GM23338 (cell line): ENCODE results near the gene HYAL1. TPM values are rescaled to one million over a fixed set of nuclear protein-coding genes. Genes with fewer than 3 reads are reported as not detected.

ENCODE experiments used
- ATAC-seq: fragments of 200-7000 bp; cut with Tn5 transposase; 3 replicates; pipeline ENCODE4 v1.9.1; 2020
- DNase-seq: peaks from one replicate; pipeline ENCODE4 v3.0.0-alpha.2; 2015; ENCODE audit warnings: low spot score
- H2AFZ ChIP-seq: fragments of 200-600 bp; sonication (generic); 2 replicates; pipeline ENCODE4 v1.8.0; 2016; ENCODE audit warnings: antibody characterized with exemption, mild to moderate bottlenecking, moderate library complexity
- H3F3A ChIP-seq: fragments of 200-600 bp; sonication (generic); replicated peaks from 2 replicates; pipeline ENCODE4 v1.8.0; 2017; ENCODE audit warnings: antibody characterized with exemption, mixed run types, low read depth
- H3K27ac ChIP-seq: fragments of 200-600 bp; sonication (generic); 2 replicates; pipeline ENCODE4 v1.6.1; 2016; ENCODE audit warnings: low read depth
- H3K27me3 ChIP-seq: fragments of 200-600 bp; sonication (generic); 2 replicates; pipeline ENCODE4 v1.8.0; 2016; ENCODE audit warnings: mild to moderate bottlenecking, mixed run types, moderate library complexity; ENCODE audit not compliant: insufficient read depth
- H3K36me3 ChIP-seq: fragments of 200-600 bp; sonication (generic); 2 replicates; pipeline ENCODE4 v1.8.0; 2016; ENCODE audit warnings: mild to moderate bottlenecking; ENCODE audit not compliant: insufficient read depth
- H3K4me1 ChIP-seq: fragments of 200-600 bp; sonication (generic); 2 replicates; pipeline ENCODE4 v1.8.0; 2016; ENCODE audit warnings: mild to moderate bottlenecking, moderate library complexity; ENCODE audit not compliant: insufficient read depth
- H3K4me2 ChIP-seq: fragments of 200-600 bp; sonication (generic); 2 replicates; pipeline ENCODE4 v1.7.1; 2017; ENCODE audit warnings: mixed run types
- H3K4me3 ChIP-seq: fragments of 200-600 bp; sonication (generic); 2 replicates; pipeline ENCODE4 v1.6.1; 2016; ENCODE audit warnings: mixed run types
- H3K79me2 ChIP-seq: fragments of 200-600 bp; sonication (generic); replicated peaks from 2 replicates; pipeline ENCODE4 v1.8.0; 2017; ENCODE audit warnings: mild to moderate bottlenecking; ENCODE audit not compliant: insufficient read depth
- H3K9me2 ChIP-seq: fragments of 200-600 bp; sonication (generic); 2 replicates; pipeline ENCODE4 v1.8.0; 2017; ENCODE audit not compliant: insufficient read depth
- H4K20me1 ChIP-seq: fragments of 200-600 bp; sonication (generic); replicated peaks from 2 replicates; pipeline ENCODE4 v1.8.0; 2017; ENCODE audit warnings: mild to moderate bottlenecking; ENCODE audit not compliant: insufficient read depth
- H3K27ac Mint-ChIP-seq: 2 replicates; pipeline ENCODE4 v1.8.0; 2020; ENCODE audit warnings: inconsistent platforms, mild to moderate bottlenecking, moderate library complexity, mixed read lengths
- H3K27me3 Mint-ChIP-seq: 3 replicates; pipeline ENCODE4 v1.8.0; 2022; ENCODE audit warnings: low read depth, mild to moderate bottlenecking, moderate library complexity, mixed read lengths, inconsistent platforms; ENCODE audit not compliant: insufficient read depth, poor library complexity
- H3K36me3 Mint-ChIP-seq: 3 replicates; pipeline ENCODE4 v1.8.0; 2021; ENCODE audit warnings: low read depth, mild to moderate bottlenecking, inconsistent platforms, moderate library complexity, mixed read lengths
- H3K4me1 Mint-ChIP-seq: 3 replicates; pipeline ENCODE4 v1.8.0; 2020; ENCODE audit warnings: mild to moderate bottlenecking, inconsistent platforms, mixed read lengths
- H3K4me3 Mint-ChIP-seq: 3 replicates; pipeline ENCODE4 v1.8.0; 2021; ENCODE audit warnings: moderate library complexity, mild to moderate bottlenecking, inconsistent platforms, mixed read lengths
- H3K9me3 Mint-ChIP-seq: 3 replicates; pipeline ENCODE4 v1.8.0; 2020; ENCODE audit warnings: moderate library complexity, mild to moderate bottlenecking, inconsistent platforms, mixed read lengths
- ETS1 ChIP-seq: IDR thresholded peaks from 2 replicates; pipeline ENCODE4 v1.6.1; 2016; ENCODE audit warnings: antibody characterized with exemption
- EZH2 ChIP-seq: fragments of 200-600 bp; sonication (generic); IDR thresholded peaks from one replicate; pipeline ENCODE4 v1.8.0; 2017; ENCODE audit warnings: antibody characterized with exemption, mild to moderate bottlenecking, low read depth; ENCODE audit not compliant: unreplicated experiment
- NANOG ChIP-seq: IDR thresholded peaks from 2 replicates; pipeline ENCODE4 v1.6.1; 2016; ENCODE audit warnings: antibody characterized with exemption, borderline replicate concordance
- POLR2AphosphoS5 ChIP-seq: IDR thresholded peaks from 2 replicates; pipeline ENCODE4 v1.6.1; 2016; ENCODE audit warnings: antibody characterized with exemption, low read depth
- ZNF114 ChIP-seq: fragments of 250-450 bp; sonication (Bioruptor Pico); IDR thresholded peaks from 2 replicates; pipeline ENCODE4 v1.5.0; 2020; ENCODE audit warnings: mild to moderate bottlenecking, moderate library complexity
- polyA plus RNA-seq: library from polyadenylated mRNA; unstranded; fragments of >200 nt; fragmentation: Nextera tagmentation; extraction: Ambion mirVana; gene quantifications from 2 replicates; pipeline ENCODE4 v1.2.1, GENCODE V29; 2016
- total RNA-seq: library from RNA; depleted of rRNA; stranded (reverse); fragments of >200 nt; shearing (Covaris generic); gene quantifications from 2 replicates; pipeline ENCODE4 v1.2.3, GENCODE V29; 2014; rRNA removed

The HYAL1 gene
- total and polyA plus RNA-seq, 2 experiments from 2014 or later = 2.1 to 5.0 TPM

GRCh38 chr3:50251220-50251619 is 52.2 kb downstream of the HYAL1 start (continued):
- TF ChIP-seq ETS1 = no peak
- no peak for TF ChIP-seq ZNF114 (CRISPR knock-in tag)
- TF ChIP-seq EZH2 = no peak
- TF ChIP-seq POLR2AphosphoS5 = no peak
- TF ChIP-seq NANOG = no peak

GRCh38 chr3:50250514-50250913 is 52.9 kb downstream of the HYAL1 start:
- H3K27ac ChIP-seq = no peak overlapping the region
- H3K36me3 ChIP-seq = no peaks in the 10 kb centered on the region
- peaks cover 15% of the 10 kb centered on the region for H3K4me1 ChIP-seq
- peaks cover 8% of the 10 kb centered on the region for H3F3A ChIP-seq
- H3K36me3 Mint-ChIP-seq = peaks cover 22% of the 10 kb centered on the region
- H3K4me1 Mint-ChIP-seq = peaks cover 32% of the 10 kb centered on the region
- H4K20me1 ChIP-seq = peaks cover 42% of the 10 kb centered on the region
- H3K27me3 ChIP-seq = no peaks in the 10 kb centered on the region
- H3K9me2 ChIP-seq = no peaks in the 10 kb centered on the region
- TF ChIP-seq POLR2AphosphoS5 (no peak), NANOG (no peak), ETS1 (no peak)
- H3K27me3 Mint-ChIP-seq = peaks cover 3% of the 10 kb centered on the region
- H3K27ac Mint-ChIP-seq = no peak overlapping the region
- no peak overlapping the region for H2AFZ ChIP-seq
- peaks cover 47% of the 10 kb centered on the region for H3K79me2 ChIP-seq
- H3K4me3 Mint-ChIP-seq = no peak overlapping the region
- ATAC-seq = no peak
- no peak overlapping the region for H3K4me2 ChIP-seq
- no peaks in the 10 kb centered on the region; the same call in 2 of the 3 replicates for H3K9me3 Mint-ChIP-seq
- DNase-seq = no peak
- H3K4me3 ChIP-seq = no peak overlapping the region

Other genes with a start within 250 kb of the HYAL1 start
- 111 and 130 TPM in 2 replicates for gene RBM5, start 214.7 kb downstream of the HYAL1 start, total RNA-seq
- 31.8 and 44.9 TPM in 2 replicates for gene RBM5, start 214.7 kb downstream of the HYAL1 start, polyA plus RNA-seq
- gene SEMA3F, start 148.2 kb downstream of the HYAL1 start, total RNA-seq = 32.6 and 67.6 TPM in 2 replicates
- gene SEMA3F, start 148.2 kb downstream of the HYAL1 start, polyA plus RNA-seq = 2.3 and 2.8 TPM in 2 replicates
- gene GNAT1, start 112.0 kb downstream of the HYAL1 start, total RNA-seq = not detected in 2 replicates
- not detected in 2 replicates for gene GNAT1, start 112.0 kb downstream of the HYAL1 start, polyA plus RNA-seq
- 0.28 and 3.0 TPM in 2 replicates for gene SLC38A3, start 98.3 kb downstream of the HYAL1 start, total RNA-seq
- gene SLC38A3, start 98.3 kb downstream of the HYAL1 start, polyA plus RNA-seq = 0.68 and 1.3 TPM in 2 replicates
- gene GNAI2, start 67.4 kb downstream of the HYAL1 start, total RNA-seq = 132 and 153 TPM in 2 replicates
- 138 and 140 TPM in 2 replicates for gene GNAI2, start 67.4 kb downstream of the HYAL1 start, polyA plus RNA-seq
- 2.4 and 8.0 TPM in 2 replicates for gene SEMA3B, start 34.4 kb downstream of the HYAL1 start, total RNA-seq
- gene SEMA3B, start 34.4 kb downstream of the HYAL1 start, polyA plus RNA-seq = 3.0 and 3.3 TPM in 2 replicates
- 0.59 and 1.5 TPM in 2 replicates for gene LSMEM2, start 24.5 kb downstream of the HYAL1 start, total RNA-seq
- 0.86 and 1.5 TPM in 2 replicates for gene LSMEM2, start 24.5 kb downstream of the HYAL1 start, polyA plus RNA-seq
- gene IFRD2, start 11.1 kb downstream of the HYAL1 start, total RNA-seq = 91.5 and 92.4 TPM in 2 replicates
- 80.8 and 89.7 TPM in 2 replicates for gene IFRD2, start 11.1 kb downstream of the HYAL1 start, polyA plus RNA-seq
- gene HYAL3, start 4.2 kb downstream of the HYAL1 start, total RNA-seq = 2.5 and 7.1 TPM in 2 replicates
- gene HYAL3, start 4.2 kb downstream of the HYAL1 start, polyA plus RNA-seq = 2.4 and 3.7 TPM in 2 replicates
- gene NAA80, start 4.2 kb downstream of the HYAL1 start, total RNA-seq = 11.3 and 16.7 TPM in 2 replicates
- gene NAA80, start 4.2 kb downstream of the HYAL1 start, polyA plus RNA-seq = 11.2 and 12.1 TPM in 2 replicates
- 74.3 and 77.8 TPM in 2 replicates for gene HYAL2, start 19.2 kb upstream of the HYAL1 start, total RNA-seq
- gene HYAL2, start 19.2 kb upstream of the HYAL1 start, polyA plus RNA-seq = 28.9 and 30.0 TPM in 2 replicates
- 32.2 and 41.6 TPM in 2 replicates for gene TUSC2, start 24.6 kb upstream of the HYAL1 start, total RNA-seq
- gene TUSC2, start 24.6 kb upstream of the HYAL1 start, polyA plus RNA-seq = 71.0 and 81.5 TPM in 2 replicates
- 12.8 and 15.7 TPM in 2 replicates for gene RASSF1, start 37.3 kb upstream of the HYAL1 start, total RNA-seq
- 9.6 TPM in 2 replicates for gene RASSF1, start 37.3 kb upstream of the HYAL1 start, polyA plus RNA-seq
- gene ZMYND10, start 42.2 kb upstream of the HYAL1 start, total RNA-seq = 0.31 TPM in 2 replicates
- 0.24 and 0.29 TPM in 2 replicates for gene ZMYND10, start 42.2 kb upstream of the HYAL1 start, polyA plus RNA-seq
- 22.3 and 35.6 TPM in 2 replicates for gene NPRL2, start 47.2 kb upstream of the HYAL1 start, total RNA-seq
- gene NPRL2, start 47.2 kb upstream of the HYAL1 start, polyA plus RNA-seq = 27.7 and 31.7 TPM in 2 replicates
- 11.5 and 18.2 TPM in 2 replicates for gene CYB561D2, start 47.3 kb upstream of the HYAL1 start, total RNA-seq
- 10.0 and 10.1 TPM in 2 replicates for gene CYB561D2, start 47.3 kb upstream of the HYAL1 start, polyA plus RNA-seq
- gene TMEM115, start 55.9 kb upstream of the HYAL1 start, total RNA-seq = 41.9 and 49.2 TPM in 2 replicates
- 17.8 and 19.3 TPM in 2 replicates for gene TMEM115, start 55.9 kb upstream of the HYAL1 start, polyA plus RNA-seq
- 10.3 and 11.4 TPM in 2 replicates for gene CACNA2D2, start 200.1 kb upstream of the HYAL1 start, total RNA-seq
- gene CACNA2D2, start 200.1 kb upstream of the HYAL1 start, polyA plus RNA-seq = 4.7 and 5.4 TPM in 2 replicates